ENCODE measurements around the gene MCF2. TPM values are rescaled to one million over a fixed set of nuclear protein-coding genes. Genes with fewer than 3 reads are reported as not detected.

The MCF2 gene
- total and polyA plus RNA-seq, 2 of the 13 experiments (the other 11 are each of a cell fraction or from before 2014, with no cell fraction given), result 0.07 TPM; not detected in 1

DNA sequence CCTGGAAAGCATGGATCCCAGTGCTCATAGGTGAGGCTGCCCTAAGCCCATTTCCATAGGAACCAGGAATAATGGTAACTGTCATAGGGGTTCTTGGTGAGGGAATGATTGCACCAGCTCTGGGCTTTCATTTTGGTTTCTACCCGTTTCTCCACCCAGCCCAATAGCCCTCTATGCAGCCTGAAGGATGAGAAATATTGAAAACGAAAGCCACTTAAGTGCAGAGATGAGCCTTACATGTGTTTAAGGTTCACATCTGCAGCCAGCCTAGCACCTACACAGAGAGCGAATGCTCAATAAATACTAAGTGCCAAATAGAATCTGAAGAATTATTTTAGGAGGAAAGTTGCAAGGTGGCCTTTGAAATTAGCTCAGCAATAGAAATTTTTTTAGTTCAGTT, 60.4 kb downstream of the MCF2 start:
- no TSS peak for BruUV-seq (replicated peaks)
- H3K79me2 ChIP-seq (ENCODE audit: insufficient read depth, low read length), result no peaks in the 10 kb centered on the region
- H4K20me1 ChIP-seq (ENCODE audit: insufficient read depth, low read length), result no peaks in the 10 kb centered on the region
- CTCF ChIA-PET (ENCODE audit: low intra/inter-chr PET ratio, low total read pairs), result no interaction called here
- H3K4me1 ChIP-seq (ENCODE audit: insufficient read depth, low read length), result no peaks in the 10 kb centered on the region
- no peaks in the 10 kb centered on the region for H3K27me3 ChIP-seq (ENCODE audit: control insufficient read depth in 1 of 2, insufficient read depth in 2 of 2, low read length in 2 of 2)
- no peak overlapping the region for H3K4me2 ChIP-seq (ENCODE audit: low read depth, low read length)
- H3K27ac ChIP-seq (ENCODE audit: extremely low read length, insufficient read depth, low read length), result no peak overlapping the region
- H3K9me3 ChIP-seq (ENCODE audit: low read length), result no peaks in the 10 kb centered on the region
- H3K4me3 ChIP-seq (replicated peaks in 1 of 3; ENCODE audit: insufficient read depth in 1 of 3, low read depth in 2 of 3, low read length in 3 of 3), result no peak overlapping the region
- H3K9ac ChIP-seq (ENCODE audit: insufficient read depth, low read depth, low read length), result no peak overlapping the region
- TF ChIP-seq ZNF329 (CRISPR knock-in tag; IDR thresholded peaks at IDR 0.05; ENCODE audit: low read depth) (no peak), RAD51 (IDR thresholded peaks at IDR 0.05; ENCODE audit: borderline replicate concordance) (no peak), CEBPZ (IDR thresholded peaks at IDR 0.05; ENCODE audit: low read length) (no peak), ZNF546 (CRISPR knock-in tag; conservative IDR thresholded peaks at IDR 0.05) (no peak), ZNF589 (CRISPR knock-in tag; conservative IDR thresholded peaks at IDR 0.05) (no peak), ZNF530 (CRISPR knock-in tag; IDR thresholded peaks at IDR 0.05; ENCODE audit: low read depth) (no peak), ZNF274 (CRISPR knock-in tag; IDR thresholded peaks at IDR 0.05) (no peak)
- POLR2A ChIA-PET, result no interaction called here
- in situ Hi-C loops (cut with HindIII; ENCODE audit: extremely low pct_ligation_motif_present, low pct_unique_long_range_greater_than_20kb) (no loop called here), intact Hi-C loops (cut with micrococcal nuclease; ENCODE audit: unreplicated experiment) (no loop called here)
- ATAC-seq (no peak), FAIRE-seq (no peak), DNase-seq (ENCODE audit: low spot score) (no peak)
- H2AFZ ChIP-seq (ENCODE audit: low read length), result no peak overlapping the region
- no peaks in the 10 kb centered on the region for H3K36me3 ChIP-seq (replicated peaks in 1 of 2; ENCODE audit: control insufficient read depth in 1 of 2, insufficient read depth in 2 of 2, low read length in 2 of 2)
- WGBS (ENCODE audit: low lambda C conversion rate), result 33% methylated on average over 3 of the region's 3 CpGs

Measured in HepG2 (cell line).